ENCODE results near the gene DDX25.

Gene DDX25

GRCh38 chr11:125952973-125953372, 48.7 kb downstream of the DDX25 start:
- no peak for DNase-seq

DNA sequence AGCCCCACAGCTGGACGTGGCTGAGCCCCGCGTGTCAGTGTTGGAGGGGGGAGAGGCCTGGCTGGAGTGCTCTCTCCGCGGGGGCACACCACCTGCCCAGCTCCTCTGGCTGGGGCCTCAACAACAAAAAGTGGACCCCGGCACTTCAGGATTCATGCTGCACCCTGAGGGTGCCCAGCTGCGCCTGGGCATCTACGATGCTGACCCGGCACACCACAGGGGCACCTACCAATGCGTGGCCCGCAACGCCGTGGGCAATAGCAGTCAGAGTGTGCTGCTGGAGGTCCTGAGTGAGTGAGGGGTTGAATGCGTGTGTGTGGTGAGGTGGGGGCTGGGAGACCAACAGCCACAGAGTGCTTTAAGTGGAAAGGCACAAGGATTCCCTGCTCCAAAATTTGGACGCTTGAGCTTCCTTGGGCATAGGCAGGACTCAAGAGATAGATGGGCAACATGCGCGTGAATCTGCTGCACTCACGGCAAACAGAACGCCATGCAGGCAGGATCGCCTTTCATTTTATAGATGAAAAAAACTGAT, 49.2 kb downstream of the DDX25 start:
- no peak for DNase-seq

DNA sequence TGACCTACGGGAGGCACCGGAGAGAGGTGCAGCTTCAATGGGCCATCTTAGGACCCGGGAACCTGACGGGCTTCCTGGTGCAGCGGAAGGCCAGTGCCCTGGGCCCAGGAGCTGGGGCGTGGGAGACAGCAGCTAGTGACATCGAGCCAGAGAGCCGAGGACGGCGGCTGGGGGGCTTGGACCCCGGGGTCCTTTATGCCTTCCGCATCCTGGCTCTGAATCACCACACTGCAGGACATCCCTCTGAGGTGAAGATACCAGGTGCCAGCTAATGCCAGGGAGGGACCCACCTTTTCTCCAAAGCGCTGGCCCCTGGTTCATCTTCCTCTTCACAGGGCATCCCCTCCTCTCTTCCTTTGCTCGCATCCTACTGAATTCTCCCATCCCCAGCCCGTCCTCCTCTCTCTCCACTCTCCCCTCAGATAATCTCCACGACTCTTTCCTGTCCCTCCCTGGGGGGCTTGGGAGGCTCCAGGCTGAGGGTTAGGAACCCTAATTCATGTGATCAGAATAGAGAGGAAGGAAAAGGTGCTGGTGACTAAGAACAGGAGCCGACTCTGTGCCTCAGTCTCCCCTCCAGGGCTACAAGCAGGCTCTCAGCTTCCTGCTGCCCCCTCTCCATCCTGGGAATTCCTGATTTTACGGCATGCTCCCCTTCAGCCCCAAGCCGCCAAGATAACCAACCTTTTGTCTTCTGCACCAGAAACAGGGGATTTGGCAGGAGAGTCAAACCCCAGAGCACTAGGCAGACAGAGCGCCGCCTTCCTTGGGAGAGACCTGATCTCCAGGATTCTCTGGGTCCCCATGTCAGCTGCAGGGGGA, 50.0 kb downstream of the DDX25 start:
- DNase-seq, result no peak

DNA sequence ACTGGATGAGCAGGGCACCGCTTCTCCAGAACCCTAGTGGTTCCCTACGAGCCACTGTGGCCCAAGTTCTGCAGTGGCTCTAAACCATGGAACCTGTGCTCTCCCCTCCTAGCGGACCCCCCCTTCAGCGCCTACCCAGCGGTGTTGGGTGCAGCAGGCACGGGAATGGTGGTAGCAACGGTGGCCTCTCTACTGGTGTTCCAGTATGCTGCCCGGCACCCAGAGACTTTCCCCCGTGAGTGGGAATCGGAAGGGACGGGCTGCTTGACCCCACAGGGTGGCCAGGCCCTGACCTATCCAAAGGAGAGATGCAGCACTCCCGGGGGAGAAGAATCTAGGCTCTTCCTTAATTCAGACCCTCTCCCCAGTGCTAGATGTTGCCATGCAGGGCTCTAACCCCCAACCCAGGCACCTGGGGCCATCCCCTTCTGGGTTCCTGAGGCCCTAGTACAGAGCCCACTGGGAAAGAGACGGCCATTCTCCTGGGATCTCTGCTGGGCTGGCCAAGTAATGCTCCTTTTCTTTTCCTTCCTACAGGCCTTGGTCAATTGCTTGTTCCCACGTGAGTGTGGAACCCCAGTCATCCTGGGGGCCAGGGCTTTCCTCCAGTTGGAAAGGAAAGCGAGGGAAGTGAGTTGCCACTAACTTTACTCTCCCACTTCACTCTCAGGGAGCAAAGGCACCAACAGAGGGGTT, 50.8 kb downstream of the DDX25 start:
- no peak for DNase-seq

- no peak for DNase-seq
Observed at GRCh38 chr11:125955856-125956255, 51.5 kb downstream of the DDX25 start.

DNA sequence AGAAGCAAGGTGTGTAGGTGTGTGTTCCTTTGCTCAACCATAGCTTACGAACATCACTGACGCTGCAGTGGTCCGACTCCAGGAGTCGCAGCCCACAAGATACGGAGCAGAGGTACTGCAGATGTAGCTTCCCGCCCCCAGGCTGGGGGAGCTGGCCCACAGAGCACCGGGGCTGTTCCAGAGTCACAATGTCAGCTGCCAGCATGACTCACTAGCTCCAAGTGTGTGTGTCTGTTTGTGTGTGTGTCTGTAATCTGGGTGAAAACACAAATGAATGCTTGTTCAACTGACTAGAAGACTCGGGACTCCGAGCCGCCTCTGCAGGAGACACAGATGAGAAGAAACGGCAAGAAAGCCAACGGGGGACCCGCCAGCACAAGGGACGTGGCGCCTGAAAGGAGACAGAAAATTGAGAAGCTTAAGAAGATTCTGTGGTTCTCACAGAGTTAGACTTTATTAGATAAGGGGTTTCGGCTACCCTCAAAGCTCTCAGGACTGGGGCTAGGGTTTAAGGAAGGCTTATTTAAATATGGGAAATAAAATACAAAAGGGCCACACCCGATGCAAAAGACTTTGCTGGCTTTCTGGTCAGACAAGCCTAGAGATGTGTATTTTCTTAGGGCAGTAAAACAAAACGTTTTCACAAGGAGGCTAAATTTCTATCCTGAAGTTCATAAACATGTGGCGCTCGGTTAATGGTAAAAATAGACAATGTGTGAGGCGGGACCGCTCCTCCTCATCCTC, 52.3 kb downstream of the DDX25 start:
- DNase-seq, result no peak

- DNase-seq, result no peak
Observed at GRCh38 chr11:125957618-125958332, 53.5 kb downstream of the DDX25 start.

DNA sequence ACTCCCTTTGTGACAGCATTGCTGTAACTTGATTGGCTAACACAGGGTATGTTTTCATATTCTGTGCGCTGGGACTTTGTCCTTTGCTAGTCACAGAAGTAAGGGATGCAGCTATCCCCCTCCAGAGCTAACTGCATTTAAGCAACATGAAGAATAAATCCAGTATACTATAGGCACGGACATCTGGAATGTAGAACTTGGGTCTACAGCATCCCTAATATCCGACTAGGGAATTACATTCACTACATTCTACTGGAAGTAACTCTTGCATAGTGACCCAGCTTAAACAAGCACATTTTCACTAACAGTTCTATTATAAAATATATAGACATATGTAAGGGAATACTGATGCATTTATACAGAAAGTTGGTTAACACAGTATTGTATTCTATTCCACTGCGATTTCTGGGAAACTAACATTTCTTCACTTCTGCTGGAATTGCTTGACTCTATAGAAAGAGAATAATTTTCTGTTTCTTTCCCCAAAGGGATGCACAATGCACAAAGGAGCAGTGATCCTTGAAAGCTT, 54.6 kb downstream of the DDX25 start:
- DNase-seq, result no peak

GRCh38 chr11:125959511-125959910, 55.2 kb downstream of the DDX25 start:
- no peak for DNase-seq

- no peak for DNase-seq
Observed at GRCh38 chr11:125959931-125960330, 55.6 kb downstream of the DDX25 start.

DNA sequence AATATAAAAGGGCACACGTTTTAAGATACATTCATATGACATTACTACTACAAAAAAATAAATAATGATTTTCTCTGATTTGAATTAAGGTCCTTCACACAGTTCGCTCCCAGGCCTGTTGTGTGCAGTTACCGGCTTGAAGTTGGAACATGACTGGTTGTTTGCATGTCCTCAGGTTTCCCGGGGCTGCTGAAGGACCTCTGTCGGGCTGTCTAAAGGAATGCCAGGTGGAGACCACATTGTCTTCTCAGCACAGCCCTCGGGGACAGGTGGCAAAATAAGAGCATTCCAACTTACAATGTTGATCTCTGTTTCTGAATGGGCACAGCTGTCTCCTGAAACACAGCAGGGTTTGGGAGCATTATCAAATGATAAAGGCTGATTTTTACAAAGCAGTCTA, 56.5 kb downstream of the DDX25 start:
- no peak for DNase-seq

DNA sequence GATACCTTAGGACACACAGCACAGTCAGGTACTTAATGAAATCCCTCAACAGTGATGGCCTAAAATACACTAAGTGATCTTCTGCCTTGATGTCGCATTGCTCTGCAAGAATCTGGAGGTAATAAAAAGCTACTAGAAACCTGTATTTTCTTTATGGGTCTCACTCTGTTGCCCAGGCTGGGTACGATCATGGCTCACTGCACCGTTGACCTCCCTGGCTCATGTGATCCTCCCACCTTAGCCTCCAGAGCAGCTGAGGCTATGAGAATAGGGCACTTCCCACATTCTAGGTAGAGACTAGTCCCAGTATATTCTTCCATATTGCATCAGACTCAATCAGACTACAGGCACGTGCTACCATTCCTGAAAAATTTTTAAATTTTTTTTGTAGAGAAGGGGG, 63.2 kb downstream of the DDX25 start:
- no peak for DNase-seq

DNA sequence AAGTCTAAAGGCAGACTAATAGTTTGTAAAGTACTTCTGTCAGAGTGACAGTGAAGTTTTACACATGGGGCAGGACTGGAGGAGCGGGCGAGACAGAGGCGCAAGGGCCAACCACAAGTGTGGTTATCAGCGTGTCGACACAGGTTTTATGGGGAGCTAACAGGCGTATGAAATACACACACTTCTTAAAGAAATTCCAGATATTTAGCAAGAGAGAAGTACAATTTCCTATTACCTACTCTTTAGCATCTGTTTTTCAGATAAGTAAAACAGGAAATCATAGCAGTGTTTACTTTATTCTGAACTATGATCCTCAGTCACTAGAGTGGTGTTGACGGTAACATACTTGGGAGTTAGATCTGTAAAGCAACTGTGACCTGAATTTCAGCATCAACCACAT, 64.0 kb downstream of the DDX25 start:
- DNase-seq, result no peak

DNA sequence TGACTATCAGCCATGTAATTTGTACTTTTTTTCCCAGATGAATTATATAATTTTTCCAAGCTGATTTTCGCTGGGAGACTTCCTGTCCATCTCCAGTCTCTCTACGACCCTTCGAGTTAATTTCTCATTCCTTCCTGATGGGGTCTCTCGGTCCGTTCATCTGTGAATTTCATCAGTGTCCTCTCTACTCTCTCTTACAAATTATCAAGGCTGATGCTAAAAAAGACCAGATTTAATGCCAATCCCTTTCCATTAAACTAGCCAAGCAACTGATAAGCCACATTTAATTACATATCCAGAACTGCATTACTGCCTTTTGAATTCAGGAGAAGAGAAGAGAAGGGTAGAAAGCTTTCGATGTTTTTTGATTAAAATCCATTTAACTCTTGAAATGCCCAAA, 67.3 kb downstream of the DDX25 start:
- DNase-seq, result no peak

GRCh38 chr11:125974284-125974683, 70.0 kb downstream of the DDX25 start:
- DNase-seq, result no peak

DNA sequence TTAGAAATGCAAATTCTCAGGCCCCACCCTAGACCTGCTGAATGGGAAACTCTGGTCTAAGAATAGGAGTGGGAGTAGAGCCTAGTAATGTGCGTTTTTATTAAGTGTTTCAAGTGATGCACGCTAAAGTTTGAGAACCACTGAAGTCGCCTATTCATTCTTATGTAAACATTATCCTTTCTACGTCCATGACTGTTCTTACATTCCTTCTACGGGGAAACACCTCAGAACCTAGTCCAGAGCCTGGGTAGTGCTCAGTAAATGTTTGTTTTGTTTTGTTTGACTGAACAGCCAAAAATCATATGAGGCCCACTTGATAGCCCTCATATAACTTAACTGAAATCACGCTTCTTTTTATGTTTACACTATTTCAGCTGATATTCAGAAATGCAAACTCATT, 71.3 kb downstream of the DDX25 start:
- no peak for DNase-seq

- DNase-seq, result no peak
Observed at GRCh38 chr11:125976156-125976555, 71.8 kb downstream of the DDX25 start.

- no peak for DNase-seq
Observed at GRCh38 chr11:125977333-125977732, 73.0 kb downstream of the DDX25 start.

- no peak for DNase-seq
Observed at GRCh38 chr11:125978181-125978716, 73.9 kb downstream of the DDX25 start.
